ENCODE results near the gene DAPK2.

GRCh38 chr15:63869371-63870042, 176.8 kb downstream of the DAPK2 start:
- TF ChIP-seq, protein P1, sequence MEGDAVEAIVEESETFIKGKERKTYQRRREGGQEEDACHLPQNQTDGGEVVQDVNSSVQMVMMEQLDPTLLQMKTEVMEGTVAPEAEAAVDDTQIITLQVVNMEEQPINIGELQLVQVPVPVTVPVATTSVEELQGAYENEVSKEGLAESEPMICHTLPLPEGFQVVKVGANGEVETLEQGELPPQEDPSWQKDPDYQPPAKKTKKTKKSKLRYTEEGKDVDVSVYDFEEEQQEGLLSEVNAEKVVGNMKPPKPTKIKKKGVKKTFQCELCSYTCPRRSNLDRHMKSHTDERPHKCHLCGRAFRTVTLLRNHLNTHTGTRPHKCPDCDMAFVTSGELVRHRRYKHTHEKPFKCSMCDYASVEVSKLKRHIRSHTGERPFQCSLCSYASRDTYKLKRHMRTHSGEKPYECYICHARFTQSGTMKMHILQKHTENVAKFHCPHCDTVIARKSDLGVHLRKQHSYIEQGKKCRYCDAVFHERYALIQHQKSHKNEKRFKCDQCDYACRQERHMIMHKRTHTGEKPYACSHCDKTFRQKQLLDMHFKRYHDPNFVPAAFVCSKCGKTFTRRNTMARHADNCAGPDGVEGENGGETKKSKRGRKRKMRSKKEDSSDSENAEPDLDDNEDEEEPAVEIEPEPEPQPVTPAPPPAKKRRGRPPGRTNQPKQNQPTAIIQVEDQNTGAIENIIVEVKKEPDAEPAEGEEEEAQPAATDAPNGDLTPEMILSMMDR (IDR thresholded peaks at IDR 0.05), result no peak
- no peak for TF ChIP-seq POLR2A (IDR thresholded peaks at IDR 0.05)
